IPS-15b (cell line): Measurements from ENCODE around the gene GRPR.
"Not testable (repeated sequence)": the region's sequence is repeated elsewhere in the genome, so short reads cannot be mapped to it uniquely, and the experiment has no call there.

ENCODE experiments used
- H3K27me3 ChIP-seq: one replicate; pipeline ENCODE4 v1.6.1; 2013; ENCODE audit warnings: low read length; ENCODE audit not compliant: control insufficient read depth, insufficient read depth
- H3K36me3 ChIP-seq: one replicate; pipeline ENCODE4 v1.6.1; 2013; ENCODE audit warnings: low read length; ENCODE audit not compliant: control insufficient read depth, insufficient read depth
- H3K4me1 ChIP-seq: one replicate; pipeline ENCODE4 v1.6.1; 2013; ENCODE audit warnings: mild to moderate bottlenecking, low read length; ENCODE audit not compliant: control insufficient read depth, insufficient read depth
- H3K4me3 ChIP-seq: one replicate; pipeline ENCODE4 v1.5.1; 2013; ENCODE audit warnings: low read depth, low read length
- H3K9ac ChIP-seq: one replicate; pipeline ENCODE4 v1.6.1; 2013; ENCODE audit warnings: low read depth, mild to moderate bottlenecking, low read length
- H3K9me3 ChIP-seq: one replicate; pipeline ENCODE4 v1.6.1; 2013; ENCODE audit warnings: mild to moderate bottlenecking, low read length; ENCODE audit not compliant: control insufficient read depth, insufficient read depth

Gene GRPR

GRCh38 chrX:16160729-16161128 lies 37.4 kb downstream of the GRPR start:
- Histone ChIP-seq H3K9ac (no peak overlapping the region), H3K27me3 (no peaks in the 10 kb centered on the region), H3K36me3 (peaks cover 63% of the 10 kb centered on the region), H3K4me3 (no peak overlapping the region), H3K4me1 (peaks cover 4% of the 10 kb centered on the region), H3K9me3 (no peaks in the 10 kb centered on the region)

GRCh38 chrX:16161173-16161572 lies 37.8 kb downstream of the GRPR start:
- H3K27me3 ChIP-seq, H3K4me1 ChIP-seq, H3K9me3 ChIP-seq, H3K9ac ChIP-seq, H3K4me3 ChIP-seq: not testable (repeated sequence)
- H3K36me3 ChIP-seq, result peaks cover 63% of the 10 kb centered on the region

GRCh38 chrX:16162391-16162790 lies 39.0 kb downstream of the GRPR start:
- Histone ChIP-seq H3K4me3 (no peak overlapping the region), H3K9ac (no peak overlapping the region), H3K4me1 (peaks cover 13% of the 10 kb centered on the region), H3K27me3 (no peaks in the 10 kb centered on the region), H3K9me3 (no peaks in the 10 kb centered on the region), H3K36me3 (peaks cover 64% of the 10 kb centered on the region)

GRCh38 chrX:16164748-16165147 lies 41.4 kb downstream of the GRPR start:
- Histone ChIP-seq H3K4me1 (peaks cover 13% of the 10 kb centered on the region), H3K9ac (no peak overlapping the region), H3K27me3 (no peaks in the 10 kb centered on the region), H3K4me3 (no peak overlapping the region), H3K36me3 (peaks cover 72% of the 10 kb centered on the region), H3K9me3 (no peaks in the 10 kb centered on the region)

GRCh38 chrX:16167181-16167580 lies 43.8 kb downstream of the GRPR start, which contains the start of gene MAGEB17:
TSS of gene MAGEB17 (plus strand) at chrX:16167481. CDS start at chrX:16170383, 2,902 bp downstream.
- peaks cover 68% of the 10 kb centered on the region for H3K36me3 ChIP-seq
- H3K4me1 ChIP-seq, result peaks cover 13% of the 10 kb centered on the region
- H3K27me3 ChIP-seq, result no peaks in the 10 kb centered on the region
- H3K4me3 ChIP-seq, result no peak within 1 kb of the TSS
- H3K9ac ChIP-seq, result no peak within 1 kb of the TSS
- H3K9me3 ChIP-seq, result no peaks in the 10 kb centered on the region

- Histone ChIP-seq H3K9ac (no peak overlapping the region), H3K36me3 (peaks cover 66% of the 10 kb centered on the region), H3K4me3 (no peak overlapping the region), H3K4me1 (peaks cover 9% of the 10 kb centered on the region), H3K9me3 (no peaks in the 10 kb centered on the region), H3K27me3 (no peaks in the 10 kb centered on the region)
Observed at GRCh38 chrX:16171039-16171438, 47.7 kb downstream of the GRPR start.

- Histone ChIP-seq H3K27me3 (no peaks in the 10 kb centered on the region), H3K4me3 (no peak overlapping the region), H3K4me1 (peaks cover 4% of the 10 kb centered on the region), H3K9me3 (no peaks in the 10 kb centered on the region), H3K9ac (no peak overlapping the region), H3K36me3 (peaks cover 62% of the 10 kb centered on the region)
Observed at GRCh38 chrX:16171944-16172343, 48.6 kb downstream of the GRPR start.

- no peak overlapping the region for H3K4me3 ChIP-seq
- H3K9ac ChIP-seq, result no peak overlapping the region
- H3K27me3 ChIP-seq, result no peaks in the 10 kb centered on the region
- H3K9me3 ChIP-seq, result no peaks in the 10 kb centered on the region
- peaks cover 62% of the 10 kb centered on the region for H3K36me3 ChIP-seq
- H3K4me1 ChIP-seq, result peaks cover 3% of the 10 kb centered on the region
Observed at GRCh38 chrX:16172391-16172790, 49.0 kb downstream of the GRPR start.

- no peak overlapping the region for H3K4me3 ChIP-seq
- peaks cover 14% of the 10 kb centered on the region for H3K4me1 ChIP-seq
- H3K9ac ChIP-seq, result no peak overlapping the region
- H3K36me3 ChIP-seq, result peaks cover 33% of the 10 kb centered on the region
- no peaks in the 10 kb centered on the region for H3K9me3 ChIP-seq
- H3K27me3 ChIP-seq, result no peaks in the 10 kb centered on the region
Observed at GRCh38 chrX:16175329-16176061, 52.1 kb downstream of the GRPR start.

- H3K36me3 ChIP-seq, result peaks cover 20% of the 10 kb centered on the region
- H3K27me3 ChIP-seq, result no peaks in the 10 kb centered on the region
- no peak overlapping the region for H3K4me3 ChIP-seq
- no peak overlapping the region for H3K9ac ChIP-seq
- no peaks in the 10 kb centered on the region for H3K9me3 ChIP-seq
- H3K4me1 ChIP-seq, result peaks cover 14% of the 10 kb centered on the region
Observed at GRCh38 chrX:16177260-16177659, 53.9 kb downstream of the GRPR start.

GRCh38 chrX:16183843-16184242 lies 60.5 kb downstream of the GRPR start:
- peaks cover 29% of the 10 kb centered on the region for H3K4me1 ChIP-seq
- H3K4me3 ChIP-seq, result peak overlapping the region; percentile 60
- peak overlapping the region; percentile 79 for H3K9ac ChIP-seq
- not testable (repeated sequence) for H3K9me3 ChIP-seq, H3K27me3 ChIP-seq, H3K36me3 ChIP-seq

GRCh38 chrX:16185725-16186136 lies 62.4 kb downstream of the GRPR start:
- Histone ChIP-seq H3K36me3 (no peaks in the 10 kb centered on the region), H3K27me3 (no peaks in the 10 kb centered on the region), H3K4me3 (no peak overlapping the region), H3K9me3 (no peaks in the 10 kb centered on the region), H3K9ac (peak overlapping the region; percentile 77), H3K4me1 (peaks cover 35% of the 10 kb centered on the region)
